Keratinocyte (primary cell): ENCODE results near the gene NAP1L4. TPM values are rescaled to one million over a fixed set of nuclear protein-coding genes. Genes with fewer than 3 reads are reported as not detected.

Source experiments
- DNase-seq: peaks from one replicate; pipeline ENCODE4 v3.0.0-alpha.2; 2011; ENCODE audit warnings: low read depth, missing footprints, low spot score
- FAIRE-seq: peaks from 2 replicates; lab custom pipeline; 2011; peaks lifted over from hg19 to GRCh38; lab: Jason Lieb, UNC
- H2AFZ ChIP-seq: 2 replicates; pipeline ENCODE4 v1.6.0; 2012; ENCODE audit warnings: low read length, control low read depth, inconsistent platforms; ENCODE audit not compliant: control insufficient read depth
- H3K27ac ChIP-seq: 2 replicates; pipeline ENCODE4 v1.5.1; 2011; ENCODE audit warnings: low read length; ENCODE audit not compliant: control insufficient read depth, insufficient read depth
- H3K27me3 ChIP-seq: 3 replicates; pipeline ENCODE4 v1.6.0; 2011; ENCODE audit warnings: low read length; ENCODE audit not compliant: control insufficient read depth, insufficient read depth; ENCODE audit errors: extremely low read depth
- H3K36me3 ChIP-seq, 2 experiments: 2 replicates in 1 of 2; 3 replicates in 1 of 2; pipeline ENCODE4 v1.5.1; 2011; ENCODE audit warnings: low read length in 2 of 2, mild to moderate bottlenecking in 1 of 2; ENCODE audit not compliant: control insufficient read depth in 2 of 2, insufficient read depth in 2 of 2; ENCODE audit errors: extremely low read depth in 1 of 2
- H3K4me1 ChIP-seq: 3 replicates; pipeline ENCODE4 v1.5.1; 2011; ENCODE audit warnings: low read length; ENCODE audit not compliant: control insufficient read depth, insufficient read depth; ENCODE audit errors: extremely low read depth
- H3K4me2 ChIP-seq: 3 replicates; pipeline ENCODE4 v1.6.0; 2011; ENCODE audit warnings: low read depth, low read length; ENCODE audit not compliant: control insufficient read depth, insufficient read depth; ENCODE audit errors: extremely low read depth
- H3K4me3 ChIP-seq, 3 experiments: fragments of 200-600 bp in 1 of 3; sonication (generic) in 1 of 3; 2 replicates in 2 of 3; 3 replicates in 1 of 3; pipeline ENCODE4 v1.5.1; 2011 to 2016; ENCODE audit warnings: low read length in 3 of 3, mild to moderate bottlenecking in 3 of 3, control low read depth in 2 of 3, inconsistent platforms in 1 of 3, low read depth in 1 of 3, mixed read lengths in 1 of 3, mixed run types in 1 of 3, moderate library complexity in 1 of 3; ENCODE audit not compliant: control insufficient read depth in 2 of 3, insufficient read depth in 2 of 3; ENCODE audit errors: extremely low read depth in 1 of 3
- H3K79me2 ChIP-seq: 2 replicates; pipeline ENCODE4 v1.6.0; 2012; ENCODE audit warnings: low read length; ENCODE audit not compliant: control insufficient read depth, insufficient read depth
- H3K9ac ChIP-seq: 3 replicates; pipeline ENCODE4 v1.6.0; 2011; ENCODE audit warnings: low read length; ENCODE audit not compliant: control insufficient read depth, insufficient read depth; ENCODE audit errors: extremely low read depth
- H3K9me1 ChIP-seq: 3 replicates; pipeline ENCODE4 v1.6.0; 2011; ENCODE audit warnings: low read length; ENCODE audit not compliant: control insufficient read depth, insufficient read depth; ENCODE audit errors: extremely low read depth
- H3K9me3 ChIP-seq: 2 replicates; pipeline ENCODE4 v1.5.1; 2012; ENCODE audit warnings: low read depth, low read length; ENCODE audit not compliant: control insufficient read depth
- H4K20me1 ChIP-seq: 3 replicates; pipeline ENCODE4 v1.6.0; 2011; ENCODE audit warnings: low read length; ENCODE audit not compliant: control insufficient read depth, insufficient read depth; ENCODE audit errors: extremely low read depth
- EZH2 ChIP-seq: IDR thresholded peaks from one replicate; pipeline ENCODE4 v1.6.1; 2012; ENCODE audit warnings: inconsistent platforms, mild to moderate bottlenecking, low read length, moderate library complexity
- dilution Hi-C: fragments of 300-500 bp; cut with MboI; formaldehyde crosslinking; loops from one replicate; pipeline ENCODE4 v1.7.0; 2020; ENCODE audit warnings: low sequenced_read_pairs; ENCODE audit not compliant: extremely low pct_ligation_motif_present
- polyA plus RNA-seq, 5 experiments: library from polyadenylated mRNA; depleted of rRNA in 3 of 5; stranded (reverse) in 3 of 5; stranded (forward) in 1 of 5; unstranded in 1 of 5; fragments of >200 nt; gene quantifications; 1 replicate in 1 of 5; 2 replicates in 3 of 5; 3 replicates in 1 of 5; pipeline versions ENCODE4 v1.2.1 to v1.2.3, GENCODE V29; 2011 to 2012; ENCODE audit warnings: missing spikeins in 2 of 5, low read depth in 1 of 5, low replicate concordance in 1 of 5
- TF ChIP-seq, protein P1 (sequence below), 3 experiments: IDR thresholded peaks in 1 of 3; conservative IDR thresholded peaks in 1 of 3; optimal IDR thresholded peaks in 1 of 3; 2 replicates in 2 of 3; 3 replicates in 1 of 3; pipeline versions ENCODE3 to v1.5.1; 2011; ENCODE audit warnings: low read length in 3 of 3, mild to moderate bottlenecking in 3 of 3, moderate library complexity in 2 of 3, control low read depth in 1 of 3, inconsistent platforms in 1 of 3; ENCODE audit not compliant: insufficient read depth in 2 of 3; ENCODE audit errors: extremely low read depth in 1 of 3

NAP1L4 gene
- polyA plus RNA-seq, 1 donor (not counting 4 experiments of a cell fraction or from before 2014, with no cell fraction given): 136 TPM

DNA sequence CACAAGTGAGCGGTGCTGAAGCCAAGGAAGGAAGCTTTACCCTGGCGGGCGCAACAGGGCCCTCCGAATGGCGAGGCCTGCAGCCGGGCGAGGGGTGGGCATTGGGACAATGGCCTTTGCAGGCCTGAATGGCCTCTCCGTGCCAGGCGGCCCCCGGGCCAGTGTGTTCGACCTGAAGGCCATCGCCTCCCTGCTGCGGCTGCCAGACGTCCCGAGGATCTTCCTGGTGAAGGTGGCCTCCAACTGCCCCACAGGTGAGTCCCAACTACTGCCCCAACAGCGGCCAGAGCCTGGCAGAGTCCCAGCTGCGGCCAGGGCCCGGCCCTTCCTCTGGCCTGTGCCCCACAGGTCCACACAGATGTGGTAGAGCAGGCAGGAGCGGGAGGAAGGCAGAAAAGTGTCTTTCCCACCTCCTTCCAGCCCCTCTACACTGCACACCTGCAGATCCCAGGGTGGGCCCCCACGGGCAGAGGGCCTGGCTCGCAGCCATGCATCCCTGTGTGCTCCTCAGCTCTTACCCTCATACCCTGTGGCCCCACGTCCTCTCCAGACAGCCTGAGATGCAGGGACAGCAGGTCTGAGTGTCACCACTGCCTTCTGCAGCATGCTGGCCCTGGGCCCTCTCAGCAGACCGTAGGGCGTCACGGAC lies 74.2 kb downstream of the NAP1L4 start:
- no peak overlapping the region for H3K9ac ChIP-seq
- no peak overlapping the region for H2AFZ ChIP-seq
- no peaks in the 10 kb centered on the region for H3K9me1 ChIP-seq
- no peak overlapping the region for H3K4me2 ChIP-seq
- DNase-seq (no peak), FAIRE-seq (no peak)
- peaks cover 10% of the 10 kb centered on the region for H3K4me1 ChIP-seq
- TF ChIP-seq EZH2: no peak
- TF ChIP-seq, protein P1, sequence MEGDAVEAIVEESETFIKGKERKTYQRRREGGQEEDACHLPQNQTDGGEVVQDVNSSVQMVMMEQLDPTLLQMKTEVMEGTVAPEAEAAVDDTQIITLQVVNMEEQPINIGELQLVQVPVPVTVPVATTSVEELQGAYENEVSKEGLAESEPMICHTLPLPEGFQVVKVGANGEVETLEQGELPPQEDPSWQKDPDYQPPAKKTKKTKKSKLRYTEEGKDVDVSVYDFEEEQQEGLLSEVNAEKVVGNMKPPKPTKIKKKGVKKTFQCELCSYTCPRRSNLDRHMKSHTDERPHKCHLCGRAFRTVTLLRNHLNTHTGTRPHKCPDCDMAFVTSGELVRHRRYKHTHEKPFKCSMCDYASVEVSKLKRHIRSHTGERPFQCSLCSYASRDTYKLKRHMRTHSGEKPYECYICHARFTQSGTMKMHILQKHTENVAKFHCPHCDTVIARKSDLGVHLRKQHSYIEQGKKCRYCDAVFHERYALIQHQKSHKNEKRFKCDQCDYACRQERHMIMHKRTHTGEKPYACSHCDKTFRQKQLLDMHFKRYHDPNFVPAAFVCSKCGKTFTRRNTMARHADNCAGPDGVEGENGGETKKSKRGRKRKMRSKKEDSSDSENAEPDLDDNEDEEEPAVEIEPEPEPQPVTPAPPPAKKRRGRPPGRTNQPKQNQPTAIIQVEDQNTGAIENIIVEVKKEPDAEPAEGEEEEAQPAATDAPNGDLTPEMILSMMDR (optimal IDR thresholded peaks at IDR 0.05 in 1 of 3, IDR thresholded peaks at IDR 0.05 in 1 of 3, conservative IDR thresholded peaks at IDR 0.05 in 1 of 3; ENCODE audit: extremely low read depth in 1 of 3, insufficient read depth in 2 of 3, low read length in 3 of 3): no peak
- no peaks in the 10 kb centered on the region for H3K36me3 ChIP-seq
- H3K27ac ChIP-seq: no peak overlapping the region
- dilution Hi-C loops: no loop called here
- H3K4me3 ChIP-seq: no peak overlapping the region
- H3K27me3 ChIP-seq: no peaks in the 10 kb centered on the region
- H3K79me2 ChIP-seq: no peaks in the 10 kb centered on the region
- no peaks in the 10 kb centered on the region for H4K20me1 ChIP-seq
- H3K9me3 ChIP-seq: no peaks in the 10 kb centered on the region

DNA sequence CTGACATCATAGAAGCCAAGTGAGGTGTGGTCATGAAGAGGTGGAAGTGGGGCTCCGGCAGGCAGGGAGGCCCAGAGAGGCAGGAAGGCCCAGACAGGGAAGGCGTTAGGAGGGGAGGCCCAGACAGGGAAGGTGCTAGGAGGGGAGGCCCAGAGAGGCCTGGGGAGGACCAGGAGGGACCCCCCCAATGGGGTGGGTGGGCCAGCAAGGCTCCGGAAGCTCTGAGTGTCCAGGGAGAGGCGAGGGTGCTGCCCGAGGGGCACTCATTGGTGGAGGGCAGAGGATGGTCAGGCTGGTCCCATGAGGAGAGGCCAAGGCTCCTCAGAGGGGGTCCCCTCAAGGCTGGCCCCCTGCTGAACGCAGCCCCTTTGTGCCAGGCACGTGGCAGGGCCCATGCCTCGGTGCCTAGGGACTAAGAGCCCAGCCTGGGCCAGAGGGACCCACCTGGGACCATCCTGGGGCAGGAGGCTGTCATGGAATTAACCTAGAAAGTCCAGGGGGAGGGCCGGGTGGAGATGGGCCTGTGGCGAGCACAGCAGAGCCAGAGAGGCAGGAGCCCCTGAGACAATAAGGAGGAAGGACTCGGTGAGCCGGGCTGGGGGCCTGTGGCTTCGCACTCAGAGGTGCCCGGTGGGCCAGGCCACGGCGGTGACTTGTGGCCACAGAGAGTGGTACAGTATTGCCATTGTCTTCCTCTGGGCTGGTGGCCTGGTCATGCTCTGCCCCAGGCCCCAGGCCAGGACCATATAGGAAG lies 75.1 kb downstream of the NAP1L4 start:
- no peaks in the 10 kb centered on the region for H3K79me2 ChIP-seq
- FAIRE-seq (no peak), DNase-seq (no peak)
- no peaks in the 10 kb centered on the region for H4K20me1 ChIP-seq
- H3K36me3 ChIP-seq: no peaks in the 10 kb centered on the region
- H3K9ac ChIP-seq: no peak overlapping the region
- no peaks in the 10 kb centered on the region for H3K27me3 ChIP-seq
- no peak overlapping the region for H3K4me3 ChIP-seq
- TF ChIP-seq EZH2: no peak
- TF ChIP-seq, protein P1 (optimal IDR thresholded peaks at IDR 0.05 in 1 of 3, IDR thresholded peaks at IDR 0.05 in 1 of 3, conservative IDR thresholded peaks at IDR 0.05 in 1 of 3; ENCODE audit: extremely low read depth in 1 of 3, insufficient read depth in 2 of 3, low read length in 3 of 3): no peak
- no peaks in the 10 kb centered on the region for H3K9me1 ChIP-seq
- H3K27ac ChIP-seq: no peak overlapping the region
- H2AFZ ChIP-seq: no peak overlapping the region
- peaks cover 19% of the 10 kb centered on the region for H3K4me1 ChIP-seq
- no peaks in the 10 kb centered on the region for H3K9me3 ChIP-seq
- H3K4me2 ChIP-seq: no peak overlapping the region
- dilution Hi-C loops: no loop called here
